Fibroblast of the aortic adventitia (primary cell): Measurements from ENCODE around the gene CTSF. TPM values are rescaled to one million over a fixed set of nuclear protein-coding genes. Genes with fewer than 3 reads are reported as not detected.
"Not testable (repeated sequence)": the region's sequence is repeated elsewhere in the genome, so short reads cannot be mapped to it uniquely, and the experiment has no call there.

ENCODE experiments used
- DNase-seq: peaks from one replicate; pipeline ENCODE4 v3.0.0-alpha.2; 2010; ENCODE audit warnings: low read depth
- H3K4me3 ChIP-seq: 2 replicates; pipeline ENCODE4 v1.5.1; 2011; ENCODE audit warnings: low read depth, mild to moderate bottlenecking, control low read depth, low read length, moderate library complexity
- total RNA-seq: library from RNA; depleted of rRNA; stranded (reverse); fragments of >200 nt; gene quantifications from 2 replicates; pipeline ENCODE4 v1.2.3, GENCODE V29; 2012; ENCODE audit warnings: low replicate concordance
- TF ChIP-seq, protein P1 (sequence below): IDR thresholded peaks from 2 replicates; pipeline ENCODE4 v1.5.1; 2011; ENCODE audit warnings: mild to moderate bottlenecking, low read length, control low read depth, inconsistent platforms; ENCODE audit not compliant: insufficient read depth

CTSF gene
- total RNA-seq, 1 donor = 35.0 TPM

DNA sequence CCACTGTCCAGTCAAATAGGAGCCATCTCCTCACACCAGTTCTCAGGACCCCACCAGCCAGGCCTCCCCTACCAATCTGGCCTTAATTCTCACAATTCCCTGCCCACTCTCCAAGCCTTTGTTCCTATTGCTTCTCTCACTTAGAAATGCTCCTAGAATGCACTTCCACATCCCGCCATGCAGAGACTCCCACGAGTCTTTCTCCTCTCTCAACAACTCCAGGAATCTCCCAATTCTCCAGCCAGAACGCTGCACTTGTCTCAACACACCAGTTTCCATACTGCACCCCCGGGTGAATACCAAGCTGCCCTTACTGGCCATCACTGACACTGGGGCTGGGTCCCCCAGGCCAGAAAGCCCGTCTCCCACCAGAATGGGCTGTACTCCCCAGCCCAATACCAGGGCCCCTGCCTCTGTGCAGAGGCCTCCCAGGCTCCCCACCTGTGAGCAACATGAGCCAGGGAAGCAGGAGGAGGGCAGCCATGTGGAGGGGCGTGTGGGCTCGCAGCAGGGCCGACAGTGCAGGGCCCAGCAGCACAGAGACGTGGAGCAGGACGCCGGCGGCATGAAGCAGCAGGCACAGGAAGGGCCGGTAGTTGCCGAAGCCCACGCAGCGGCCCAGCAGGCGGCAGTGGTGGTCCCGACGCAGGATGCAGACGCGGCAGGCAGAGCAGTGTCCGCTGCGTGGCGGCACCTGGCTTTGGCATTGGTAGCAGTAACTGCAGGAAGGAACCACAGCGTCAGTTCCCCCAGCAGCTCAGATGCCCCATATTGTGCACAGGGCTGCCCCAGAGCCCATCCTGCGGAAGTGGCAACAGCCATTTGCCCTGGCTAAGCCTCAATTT is 24.9 kb downstream of the CTSF start:
- TF ChIP-seq, protein P1, sequence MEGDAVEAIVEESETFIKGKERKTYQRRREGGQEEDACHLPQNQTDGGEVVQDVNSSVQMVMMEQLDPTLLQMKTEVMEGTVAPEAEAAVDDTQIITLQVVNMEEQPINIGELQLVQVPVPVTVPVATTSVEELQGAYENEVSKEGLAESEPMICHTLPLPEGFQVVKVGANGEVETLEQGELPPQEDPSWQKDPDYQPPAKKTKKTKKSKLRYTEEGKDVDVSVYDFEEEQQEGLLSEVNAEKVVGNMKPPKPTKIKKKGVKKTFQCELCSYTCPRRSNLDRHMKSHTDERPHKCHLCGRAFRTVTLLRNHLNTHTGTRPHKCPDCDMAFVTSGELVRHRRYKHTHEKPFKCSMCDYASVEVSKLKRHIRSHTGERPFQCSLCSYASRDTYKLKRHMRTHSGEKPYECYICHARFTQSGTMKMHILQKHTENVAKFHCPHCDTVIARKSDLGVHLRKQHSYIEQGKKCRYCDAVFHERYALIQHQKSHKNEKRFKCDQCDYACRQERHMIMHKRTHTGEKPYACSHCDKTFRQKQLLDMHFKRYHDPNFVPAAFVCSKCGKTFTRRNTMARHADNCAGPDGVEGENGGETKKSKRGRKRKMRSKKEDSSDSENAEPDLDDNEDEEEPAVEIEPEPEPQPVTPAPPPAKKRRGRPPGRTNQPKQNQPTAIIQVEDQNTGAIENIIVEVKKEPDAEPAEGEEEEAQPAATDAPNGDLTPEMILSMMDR = peak; percentile 64
- peak overlapping the region; percentile 28 for H3K4me3 ChIP-seq
- peak; percentile 29 for DNase-seq

DNA sequence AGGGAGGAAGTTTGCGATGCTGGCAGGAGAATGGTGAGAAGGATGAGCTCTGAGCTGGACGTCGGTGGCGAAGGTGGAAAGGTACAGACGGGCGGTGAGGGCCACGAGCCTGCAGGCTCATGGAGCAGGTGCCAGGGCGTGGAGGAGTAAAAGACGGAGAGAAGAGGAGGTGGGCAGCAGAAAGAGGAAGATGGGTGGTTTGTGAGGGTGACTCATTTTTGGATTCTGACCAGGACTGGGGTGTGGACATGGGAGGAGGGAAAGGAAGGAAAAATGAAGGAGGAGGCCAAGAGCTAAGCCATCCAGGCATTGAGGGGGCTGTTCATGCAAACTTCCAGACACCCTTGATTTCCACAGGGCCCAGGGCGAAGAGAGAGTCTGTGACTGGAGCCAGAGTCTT is 26.0 kb downstream of the CTSF start:
- peak; percentile 57 for DNase-seq
- TF ChIP-seq, protein P1 = no peak
- H3K4me3 ChIP-seq = no peak overlapping the region

DNA sequence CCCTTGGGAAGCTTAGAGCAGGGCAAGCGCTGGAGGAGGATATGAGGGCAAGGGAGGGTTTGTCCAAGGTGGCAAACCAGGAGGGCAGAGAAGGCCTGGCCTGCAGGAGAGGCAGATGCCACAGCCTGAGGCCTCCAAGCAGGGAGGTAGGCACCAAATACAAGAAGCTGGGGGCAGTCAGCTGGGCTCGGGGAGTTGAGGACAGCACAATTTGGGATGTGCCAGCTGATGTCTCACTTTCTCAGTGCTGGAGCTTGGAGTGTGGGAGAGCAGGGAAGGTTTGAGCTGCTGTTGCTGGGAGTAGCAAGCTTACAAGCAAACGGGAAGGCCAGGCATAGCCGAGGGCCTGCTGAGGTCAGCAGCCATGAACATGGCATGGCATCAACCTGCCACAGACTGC is 26.5 kb downstream of the CTSF start:
- no peak overlapping the region for H3K4me3 ChIP-seq
- TF ChIP-seq, protein P1 = no peak
- no peak for DNase-seq

DNA sequence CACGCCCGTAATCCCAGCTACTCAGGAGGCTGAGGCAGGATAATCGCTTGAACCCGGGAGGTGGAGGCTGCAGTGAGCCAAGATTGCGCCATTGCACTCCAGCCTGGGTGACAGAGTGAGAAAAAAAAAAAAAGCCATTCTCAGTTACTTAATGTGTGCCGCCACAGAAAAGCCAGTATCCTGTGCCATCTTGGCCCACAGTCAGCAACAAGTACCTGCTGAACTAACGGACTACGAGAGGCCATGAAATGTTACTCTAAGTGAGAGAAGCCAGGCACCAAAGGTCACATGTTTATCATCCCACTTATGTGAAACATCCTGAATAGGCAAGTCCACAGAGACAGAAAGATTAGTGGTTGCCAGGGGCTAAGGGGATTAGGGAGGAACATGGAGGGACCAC is 27.8 kb downstream of the CTSF start:
- H3K4me3 ChIP-seq, DNase-seq: not testable (repeated sequence)

DNA sequence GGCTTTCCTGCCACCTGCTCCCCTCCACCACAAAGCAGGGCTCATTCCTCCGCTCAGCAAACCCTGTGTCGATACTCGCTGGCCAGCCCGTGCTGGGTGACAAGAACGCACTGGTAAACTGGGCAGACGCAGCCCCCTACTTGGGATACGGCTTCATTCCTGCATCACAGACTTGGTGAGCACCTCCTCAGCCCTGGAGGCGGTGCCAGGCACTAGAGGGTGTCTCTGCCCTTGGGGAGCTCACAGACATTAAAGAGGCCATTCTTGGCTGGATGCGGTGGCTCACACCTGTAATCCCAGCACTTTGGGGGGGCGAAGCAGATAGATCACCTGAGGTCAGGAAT is 28.6 kb downstream of the CTSF start:
- no peak overlapping the region for H3K4me3 ChIP-seq
- TF ChIP-seq, protein P1 = no peak
- DNase-seq = no peak

DNA sequence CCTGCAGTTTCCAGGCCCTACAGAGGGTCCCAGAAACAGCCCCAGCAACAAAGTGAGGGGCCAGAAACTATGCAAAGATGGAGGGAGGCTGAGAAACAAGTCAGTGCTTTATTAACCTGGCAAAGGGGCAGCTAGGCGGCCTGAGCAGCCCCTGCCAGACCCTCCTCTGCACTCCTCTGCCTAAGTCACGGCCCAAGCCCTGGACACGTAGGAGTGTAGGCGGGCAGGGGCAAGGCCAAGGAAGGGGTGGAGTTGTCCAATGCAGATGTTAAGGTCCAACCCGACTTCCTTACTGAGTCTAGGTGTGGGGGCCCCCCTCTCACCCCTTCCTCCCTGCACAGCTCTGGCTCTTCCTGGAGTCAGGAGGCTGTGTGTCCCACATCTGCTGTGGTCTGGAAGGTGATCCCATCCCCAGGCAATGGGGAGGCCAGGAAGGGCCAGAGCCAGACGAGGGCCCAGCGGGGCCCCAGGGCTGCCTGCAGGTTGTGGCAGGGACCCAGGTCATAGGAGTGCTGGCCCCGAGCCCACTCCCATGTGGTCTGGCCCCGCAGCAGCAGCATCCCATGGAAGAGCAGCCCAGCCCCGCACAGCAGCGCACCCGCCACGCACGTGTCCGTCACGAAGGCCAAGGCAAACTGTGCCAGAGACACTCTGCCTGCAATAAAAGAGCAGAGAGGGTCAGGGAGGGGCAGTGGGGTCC is 29.1 kb downstream of the CTSF start:
- TF ChIP-seq, protein P1 = no peak
- H3K4me3 ChIP-seq = no peak overlapping the region
- no peak for DNase-seq

DNA sequence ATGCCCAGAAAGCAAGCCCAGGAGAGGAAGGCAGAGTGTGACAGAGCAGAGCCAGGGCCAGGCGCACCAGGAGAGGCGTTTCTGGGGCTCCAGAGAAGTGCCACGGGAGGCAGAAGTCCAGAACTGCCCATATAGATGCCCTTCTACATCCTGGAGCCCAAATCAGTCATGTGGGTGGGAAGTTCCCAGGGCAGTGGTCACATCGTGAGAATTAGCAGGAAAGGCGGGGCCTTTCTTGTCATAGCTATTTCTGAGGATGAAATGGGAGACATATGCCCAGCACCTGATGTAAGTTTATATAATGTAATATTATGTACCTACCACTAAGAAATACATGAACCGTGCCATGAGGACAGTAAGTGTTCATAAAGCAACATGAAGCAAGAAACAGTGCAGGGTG is 35.6 kb downstream of the CTSF start:
- no peak for DNase-seq
- TF ChIP-seq, protein P1 = no peak

More for the DNA sequence above, 35.6 kb downstream of the CTSF start:
- no peak overlapping the region for H3K4me3 ChIP-seq
